ENCODE measurements around the gene OTULINL. TPM values are rescaled to one million over a fixed set of nuclear protein-coding genes. Genes with fewer than 3 reads are reported as not detected.
A peak's percentile ranks its signal among the peaks of the same experiment; 100 is the strongest.

The OTULINL gene
- total RNA-seq (10 to 100 TPM in 5 of 9 donors, 1 to 10 TPM in 4; 3.9 to 76.9 (median 10.1) TPM), polyA plus RNA-seq (1 to 10 TPM; 2.6 to 5.7 (median 3.4) TPM)
- long read RNA-seq, donor 1, partial matches to known transcripts, result 1,012 of 1,013 reads
- long read RNA-seq, donor 1, other reads (novel, unspliced or antisense), result 0 of 1,013 reads
- long read RNA-seq, donor 2, result 0 reads
- long read RNA-seq, donor 3, partial matches to known transcripts, result 0 of 4 reads
- long read RNA-seq, donor 3, other reads (novel, unspliced or antisense), result 0 of 4 reads
- long read RNA-seq, donor 4, transcript OTULINL-201 (8 exons, 3,597 nt), result major isoform, 5 of 6 reads
- long read RNA-seq, donor 4, partial matches to known transcripts, result 0 of 6 reads
- long read RNA-seq, donor 4, other reads (novel, unspliced or antisense), result 1 of 6 reads
- long read RNA-seq, donor 5, transcript OTULINL-201 (8 exons, 3,597 nt), result major isoform, 14 of 15 reads
- long read RNA-seq, donor 5, partial matches to known transcripts, result 0 of 15 reads
- long read RNA-seq, donor 5, other reads (novel, unspliced or antisense), result 1 of 15 reads
- long read RNA-seq, donor 6, transcript OTULINL-201 (8 exons, 3,597 nt), result major isoform, 6 of 11 reads
- long read RNA-seq, donor 6, partial matches to known transcripts, result 0 of 11 reads
- long read RNA-seq, donor 6, other reads (novel, unspliced or antisense), result 5 of 11 reads
- long read RNA-seq, donor 7, partial matches to known transcripts, result 621 of 622 reads
- long read RNA-seq, donor 7, other reads (novel, unspliced or antisense), result 0 of 622 reads
- long read RNA-seq, donor 8, partial matches to known transcripts, result 965 of 965 reads
- long read RNA-seq, donor 8, other reads (novel, unspliced or antisense), result 0 of 965 reads
- long read RNA-seq, donor 9, partial matches to known transcripts, result 1,536 of 1,536 reads
- long read RNA-seq, donor 9, other reads (novel, unspliced or antisense), result 0 of 1,536 reads
- long read RNA-seq, donor 10, result 0 reads

DNA sequence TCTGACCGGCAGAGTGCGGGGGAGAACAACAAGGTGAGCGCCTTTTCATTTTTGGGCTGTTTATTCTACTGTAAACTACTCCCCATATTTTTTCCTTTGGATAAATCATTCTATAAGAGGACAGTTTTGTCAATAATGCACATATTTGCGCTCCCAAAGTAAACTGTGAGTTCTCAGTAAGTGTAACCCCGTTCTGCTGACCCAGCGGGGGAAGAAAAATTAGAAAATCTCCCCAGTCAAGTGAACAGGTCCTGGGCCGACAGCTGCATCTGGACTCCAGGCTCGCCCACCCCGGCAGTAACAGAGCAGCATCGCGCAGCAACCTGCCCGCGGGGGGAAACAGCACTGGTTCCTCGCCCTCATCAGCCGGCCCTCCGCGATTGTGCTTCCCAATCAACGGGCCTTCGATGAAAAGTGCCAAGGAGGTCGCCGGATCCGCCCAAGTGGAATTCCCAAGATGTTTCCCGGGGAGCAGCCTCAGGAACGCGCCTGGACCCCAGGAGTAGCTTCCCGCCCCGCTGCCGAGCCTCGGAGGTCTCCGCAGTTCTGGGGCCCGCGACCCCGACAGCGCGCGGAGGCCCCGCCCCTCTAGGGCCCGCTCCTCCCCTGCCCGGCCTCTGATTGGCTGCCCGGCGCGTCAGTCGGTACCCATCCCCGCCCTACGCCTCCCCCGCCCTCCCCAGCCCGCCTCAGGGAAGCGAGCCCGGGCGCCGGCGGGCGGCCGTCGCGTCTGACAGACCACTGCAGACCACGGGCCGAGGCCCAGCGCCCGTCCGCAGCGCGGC lies at the start of gene OTULINL:
Gene OTULINL, plus strand, starts transcription at position 687 of the 785 bp plus-strand sequence. CDS start 103 bp downstream, outside the sequence.
- peak; percentile 63 to 90 (median 84) for DNase-seq
- Histone ChIP-seq H3K36me3 (replicated peaks in 1 of 2) (no peaks in the 10 kb centered on the region), H3K9me3 (replicated peaks in 1 of 3) (no peaks in the 10 kb centered on the region), H3K4me1 (replicated peaks in 1 of 2) (peaks cover 0 to 17% of the 10 kb centered on the region in 2 donors), H3K27ac (peak within 1 kb of the TSS in 4 of 5 donors; percentile 60 to 84 (median 74)), H3K27me3 (no peaks in the 10 kb centered on the region), H3K4me3 (peak within 1 kb of the TSS in 2 of 4 donors; percentile 39 to 53)
- TF ChIP-seq POLR2A (IDR thresholded peaks at IDR 0.05), result no peak
- intact Hi-C loops (cut with DNase I), result no loop called here
- 8 to 71% (median 31%) methylated on average over 5 to 63 of the region's 63 CpGs for WGBS, 4 donors

GRCh38 chr5:14532180-14532579 lies 49.4 kb upstream of the OTULINL start:
- no peaks in the 10 kb centered on the region for H3K27me3 ChIP-seq
- DNase-seq, result no peak
- no peaks in the 10 kb centered on the region for H3K4me1 ChIP-seq (replicated peaks in 1 of 2)
- no peaks in the 10 kb centered on the region for H3K36me3 ChIP-seq (replicated peaks in 1 of 2)
- no peak for TF ChIP-seq POLR2A (IDR thresholded peaks at IDR 0.05)
- TF ChIP-seq, protein P1, sequence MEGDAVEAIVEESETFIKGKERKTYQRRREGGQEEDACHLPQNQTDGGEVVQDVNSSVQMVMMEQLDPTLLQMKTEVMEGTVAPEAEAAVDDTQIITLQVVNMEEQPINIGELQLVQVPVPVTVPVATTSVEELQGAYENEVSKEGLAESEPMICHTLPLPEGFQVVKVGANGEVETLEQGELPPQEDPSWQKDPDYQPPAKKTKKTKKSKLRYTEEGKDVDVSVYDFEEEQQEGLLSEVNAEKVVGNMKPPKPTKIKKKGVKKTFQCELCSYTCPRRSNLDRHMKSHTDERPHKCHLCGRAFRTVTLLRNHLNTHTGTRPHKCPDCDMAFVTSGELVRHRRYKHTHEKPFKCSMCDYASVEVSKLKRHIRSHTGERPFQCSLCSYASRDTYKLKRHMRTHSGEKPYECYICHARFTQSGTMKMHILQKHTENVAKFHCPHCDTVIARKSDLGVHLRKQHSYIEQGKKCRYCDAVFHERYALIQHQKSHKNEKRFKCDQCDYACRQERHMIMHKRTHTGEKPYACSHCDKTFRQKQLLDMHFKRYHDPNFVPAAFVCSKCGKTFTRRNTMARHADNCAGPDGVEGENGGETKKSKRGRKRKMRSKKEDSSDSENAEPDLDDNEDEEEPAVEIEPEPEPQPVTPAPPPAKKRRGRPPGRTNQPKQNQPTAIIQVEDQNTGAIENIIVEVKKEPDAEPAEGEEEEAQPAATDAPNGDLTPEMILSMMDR (IDR thresholded peaks at IDR 0.05), result no peak
- H3K4me3 ChIP-seq, result no peak overlapping the region
- 60 to 82% (median 74%) methylated on average over 3 of the region's 3 CpGs for WGBS, 4 donors
- H3K27ac ChIP-seq, result no peak overlapping the region
- no peaks in the 10 kb centered on the region for H3K9me3 ChIP-seq (replicated peaks in 1 of 3)
- intact Hi-C loops (cut with DNase I), result no loop called here

- Histone ChIP-seq H3K27me3 (no peaks in the 10 kb centered on the region), H3K4me3 (no peak overlapping the region), H3K27ac (no peak overlapping the region), H3K36me3 (replicated peaks in 1 of 2) (no peaks in the 10 kb centered on the region), H3K4me1 (replicated peaks in 1 of 2) (no peaks in the 10 kb centered on the region), H3K9me3 (replicated peaks in 1 of 3) (no peaks in the 10 kb centered on the region)
- intact Hi-C loops (cut with DNase I), result no loop called here
- DNase-seq, result peak in 1 of 7 donors; percentile 12
- TF ChIP-seq POLR2A (IDR thresholded peaks at IDR 0.05), result no peak
- TF ChIP-seq, protein P1 (IDR thresholded peaks at IDR 0.05), result no peak
- 18 to 31% (median 26%) methylated on average over 7 of the region's 7 CpGs for WGBS, 4 donors
Measured at GRCh38 chr5:14534773-14535172, 46.8 kb upstream of the OTULINL start.

- WGBS, 4 donors, result 52 to 58% (median 56%) methylated on average over 3 of the region's 3 CpGs
- DNase-seq, result peak in 4 of 7 donors; percentile 14 to 31 (median 28)
Measured at GRCh38 chr5:14545308-14545707, 36.3 kb upstream of the OTULINL start.

More at GRCh38 chr5:14545308-14545707, 36.3 kb upstream of the OTULINL start:
- H3K4me1 ChIP-seq (replicated peaks in 1 of 2), result no peaks in the 10 kb centered on the region
- H3K27ac ChIP-seq, result peak overlapping the region in 1 of 5 donors; percentile 59
- no peak overlapping the region for H3K4me3 ChIP-seq
- peaks cover 0 to 12% (median 0%) of the 10 kb centered on the region in 3 donors for H3K9me3 ChIP-seq (replicated peaks in 1 of 3)
- intact Hi-C loops (cut with DNase I), result no loop called here
- TF ChIP-seq POLR2A (IDR thresholded peaks at IDR 0.05), result no peak
- TF ChIP-seq, protein P1 (IDR thresholded peaks at IDR 0.05), result no peak
- no peaks in the 10 kb centered on the region for H3K27me3 ChIP-seq
- H3K36me3 ChIP-seq (replicated peaks in 1 of 2), result no peaks in the 10 kb centered on the region

Measured in adrenal gland (tissue), 19 donors.